Neural progenitor cell (in vitro differentiated cells): ENCODE measurements around the gene OPN1MW2.
"Not testable (repeated sequence)": the region's sequence is repeated elsewhere in the genome, so short reads cannot be mapped to it uniquely, and the experiment has no call there.

Experiments used
- EZH2 ChIP-seq: fragments of 200-600 bp; sonication (generic); IDR thresholded peaks from 2 replicates; pipeline ENCODE4 v1.6.1; 2017; ENCODE audit warnings: antibody characterized with exemption, mild to moderate bottlenecking, moderate library complexity
- EZH2phosphoT487 ChIP-seq: fragments of 200-600 bp; sonication (generic); IDR thresholded peaks from 2 replicates; pipeline ENCODE4 v1.6.1; 2017; ENCODE audit warnings: antibody characterized with exemption
- TF ChIP-seq, protein P1 (sequence below): fragments of 200-600 bp; sonication (generic); IDR thresholded peaks from 2 replicates; pipeline ENCODE4 v1.5.1; 2017; ENCODE audit warnings: antibody characterized with exemption, mild to moderate bottlenecking

DNA sequence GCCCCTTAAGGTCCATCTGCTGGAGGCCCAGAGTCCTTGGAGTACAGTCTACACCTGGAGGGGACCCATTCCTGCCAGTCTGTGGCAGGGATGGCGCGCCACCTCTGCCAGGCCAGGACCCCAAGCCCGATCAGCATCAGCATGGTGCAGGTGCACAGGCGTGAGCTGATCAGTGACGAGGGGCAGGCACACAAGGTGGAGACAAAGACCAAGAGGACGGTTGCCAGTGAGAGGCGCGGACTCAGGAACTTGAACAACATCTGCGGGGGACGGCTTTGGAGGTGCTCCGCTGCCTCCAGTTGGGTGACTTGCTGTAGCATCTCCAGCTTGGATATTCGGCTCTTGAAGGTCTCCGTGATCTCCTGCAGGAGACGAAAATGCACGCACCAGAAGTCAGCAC is 23.1 kb upstream of the OPN1MW2 start:
- TF ChIP-seq, protein P1, sequence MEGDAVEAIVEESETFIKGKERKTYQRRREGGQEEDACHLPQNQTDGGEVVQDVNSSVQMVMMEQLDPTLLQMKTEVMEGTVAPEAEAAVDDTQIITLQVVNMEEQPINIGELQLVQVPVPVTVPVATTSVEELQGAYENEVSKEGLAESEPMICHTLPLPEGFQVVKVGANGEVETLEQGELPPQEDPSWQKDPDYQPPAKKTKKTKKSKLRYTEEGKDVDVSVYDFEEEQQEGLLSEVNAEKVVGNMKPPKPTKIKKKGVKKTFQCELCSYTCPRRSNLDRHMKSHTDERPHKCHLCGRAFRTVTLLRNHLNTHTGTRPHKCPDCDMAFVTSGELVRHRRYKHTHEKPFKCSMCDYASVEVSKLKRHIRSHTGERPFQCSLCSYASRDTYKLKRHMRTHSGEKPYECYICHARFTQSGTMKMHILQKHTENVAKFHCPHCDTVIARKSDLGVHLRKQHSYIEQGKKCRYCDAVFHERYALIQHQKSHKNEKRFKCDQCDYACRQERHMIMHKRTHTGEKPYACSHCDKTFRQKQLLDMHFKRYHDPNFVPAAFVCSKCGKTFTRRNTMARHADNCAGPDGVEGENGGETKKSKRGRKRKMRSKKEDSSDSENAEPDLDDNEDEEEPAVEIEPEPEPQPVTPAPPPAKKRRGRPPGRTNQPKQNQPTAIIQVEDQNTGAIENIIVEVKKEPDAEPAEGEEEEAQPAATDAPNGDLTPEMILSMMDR, result not testable (repeated sequence)
- TF ChIP-seq EZH2, EZH2phosphoT487: not testable (repeated sequence)
